IMR-90 (cell line): ENCODE data around the gene DHCR7. TPM values are rescaled to one million over a fixed set of nuclear protein-coding genes. Genes with fewer than 3 reads are reported as not detected.

Experiments used
- CHD1 ChIP-seq: IDR thresholded peaks from 2 replicates; pipeline ENCODE4 v1.6.1; 2012; ENCODE audit warnings: low read depth, low read length, improper control_type of control experiment
- CTCF ChIP-seq: conservative IDR thresholded peaks from 2 replicates; pipeline ENCODE4 v1.5.1; 2012; ENCODE audit warnings: mild to moderate bottlenecking, low read depth, low read length, improper control_type of control experiment
- RAD21 ChIP-seq: IDR thresholded peaks from 2 replicates; pipeline ENCODE4 v1.6.1; 2012; ENCODE audit warnings: low read length, improper control_type of control experiment
- RFX5 ChIP-seq: IDR thresholded peaks from 2 replicates; pipeline ENCODE4 v1.8.0; 2012; ENCODE audit warnings: low read depth, mild to moderate bottlenecking, low read length, moderate library complexity
- SMC3 ChIP-seq: fragments of 150-350 bp; IDR thresholded peaks from 2 replicates; pipeline ENCODE4 v1.6.1; 2016; ENCODE audit warnings: low read depth, mild to moderate bottlenecking, antibody characterized with exemption, low read length, moderate library complexity
- polyA plus RNA-seq, 3 experiments: library from polyadenylated mRNA; depleted of rRNA; stranded (reverse); fragments of >200 nt; gene quantifications; 2 replicates each; pipeline ENCODE4 v1.2.3, GENCODE V29; 2012; ENCODE audit warnings: low replicate concordance in 1 of 3
- total RNA-seq: library from RNA; depleted of rRNA; stranded (reverse); fragments of >200 nt; gene quantifications from 2 replicates; pipeline ENCODE4 v1.2.3, GENCODE V29; 2012

DHCR7 gene
- total and polyA plus RNA-seq, 2 of the 4 experiments (the other 2 are of a cell fraction): 22.0 to 43.3 TPM

- TF ChIP-seq CHD1: no peak
- TF ChIP-seq RAD21: no peak
- TF ChIP-seq RFX5: no peak
- no peak for TF ChIP-seq SMC3
- TF ChIP-seq CTCF: no peak
Measured at GRCh38 chr11:71496421-71496820, 48.2 kb upstream of the DHCR7 start (continued).
